ENCODE data around the gene GNB1L. TPM values are rescaled to one million over a fixed set of nuclear protein-coding genes. Genes with fewer than 3 reads are reported as not detected.

The GNB1L gene
- total RNA-seq, 4 donors from 2014 or later = 1.8 to 5.1 (median 4.5) TPM

GRCh38 chr22:19870153-19871022 lies 15.7 kb upstream of the GNB1L start:
- 90 to 100% methylated on average over 8 to 30 of the region's 30 CpGs for whole genome bisulfite sequencing, 2 donors
- TF ChIP-seq CTCF (IDR thresholded peaks at IDR 0.05) (no peak), POLR2A (IDR thresholded peaks at IDR 0.05) (no peak)
- intact Hi-C loops (cut with DNase I) = no loop called here
- peak; percentile 0 to 1 for DNase-seq
- H3K27ac ChIP-seq = no peak overlapping the region
- no peak overlapping the region for H3K4me3 ChIP-seq (replicated peaks in 1 of 3)
- H3K9me3 ChIP-seq = no peaks in the 10 kb centered on the region
- H3K27me3 ChIP-seq = no peaks in the 10 kb centered on the region
- H3K36me3 ChIP-seq = no peaks in the 10 kb centered on the region
- peaks cover 19 to 22% of the 10 kb centered on the region in 2 donors for H3K4me1 ChIP-seq

- no peaks in the 10 kb centered on the region for H3K9me3 ChIP-seq
- no peaks in the 10 kb centered on the region for H3K27me3 ChIP-seq
- H3K4me3 ChIP-seq (replicated peaks in 1 of 3) = no peak overlapping the region
- no peak overlapping the region for H3K27ac ChIP-seq
- peaks cover 11 to 14% of the 10 kb centered on the region in 2 donors for H3K4me1 ChIP-seq
- DNase-seq = peak in 1 of 2 donors; percentile 0
- intact Hi-C loops (cut with DNase I) = no loop called here
- no peak for TF ChIP-seq CTCF (IDR thresholded peaks at IDR 0.05)
- no peak for TF ChIP-seq POLR2A (IDR thresholded peaks at IDR 0.05)
- H3K36me3 ChIP-seq = no peaks in the 10 kb centered on the region
- 93 to 95% methylated on average over 9 to 12 of the region's 12 CpGs for WGBS, 2 donors
These were observed 15.0 kb upstream of the GNB1L start for GRCh38 chr22:19869497-19870152.

GRCh38 chr22:19868773-19869471 lies 14.2 kb upstream of the GNB1L start:
- no peak overlapping the region for H3K27ac ChIP-seq
- intact Hi-C loops (cut with DNase I) = no loop called here

GRCh38 chr22:19868333-19868732 lies 13.7 kb upstream of the GNB1L start:
- H3K27me3 ChIP-seq = no peaks in the 10 kb centered on the region
- H3K27ac ChIP-seq = no peak overlapping the region
- intact Hi-C loops (cut with DNase I) = no loop called here
- 84 to 85% methylated on average over 3 of the region's 3 CpGs for WGBS, 2 donors
- H3K4me3 ChIP-seq (replicated peaks in 1 of 3) = no peak overlapping the region
- no peaks in the 10 kb centered on the region for H3K9me3 ChIP-seq
- H3K36me3 ChIP-seq = no peaks in the 10 kb centered on the region
- peaks cover 0 to 6% of the 10 kb centered on the region in 2 donors for H3K4me1 ChIP-seq
- TF ChIP-seq POLR2A (IDR thresholded peaks at IDR 0.05) = no peak
- TF ChIP-seq CTCF (IDR thresholded peaks at IDR 0.05) = no peak
- no peak for DNase-seq

More at GRCh38 chr22:19868773-19869471, 14.2 kb upstream of the GNB1L start:
- 77 to 84% methylated on average over 13 to 22 of the region's 23 CpGs for WGBS, 2 donors
- H3K4me1 ChIP-seq = peaks cover 4 to 9% of the 10 kb centered on the region in 2 donors
- H3K4me3 ChIP-seq (replicated peaks in 1 of 3) = no peak overlapping the region
- no peaks in the 10 kb centered on the region for H3K27me3 ChIP-seq
- no peaks in the 10 kb centered on the region for H3K36me3 ChIP-seq
- no peak for TF ChIP-seq POLR2A (IDR thresholded peaks at IDR 0.05)
- no peak for TF ChIP-seq CTCF (IDR thresholded peaks at IDR 0.05)
- DNase-seq = peak; percentile 0 to 2
- no peaks in the 10 kb centered on the region for H3K9me3 ChIP-seq
